ENCODE data around the gene TTLL7. TPM values are rescaled to one million over a fixed set of nuclear protein-coding genes. Genes with fewer than 3 reads are reported as not detected.

Gene TTLL7
- total RNA-seq, 1 experiment from 2014 or later = 2.0 TPM

- TF ChIP-seq, protein P1, sequence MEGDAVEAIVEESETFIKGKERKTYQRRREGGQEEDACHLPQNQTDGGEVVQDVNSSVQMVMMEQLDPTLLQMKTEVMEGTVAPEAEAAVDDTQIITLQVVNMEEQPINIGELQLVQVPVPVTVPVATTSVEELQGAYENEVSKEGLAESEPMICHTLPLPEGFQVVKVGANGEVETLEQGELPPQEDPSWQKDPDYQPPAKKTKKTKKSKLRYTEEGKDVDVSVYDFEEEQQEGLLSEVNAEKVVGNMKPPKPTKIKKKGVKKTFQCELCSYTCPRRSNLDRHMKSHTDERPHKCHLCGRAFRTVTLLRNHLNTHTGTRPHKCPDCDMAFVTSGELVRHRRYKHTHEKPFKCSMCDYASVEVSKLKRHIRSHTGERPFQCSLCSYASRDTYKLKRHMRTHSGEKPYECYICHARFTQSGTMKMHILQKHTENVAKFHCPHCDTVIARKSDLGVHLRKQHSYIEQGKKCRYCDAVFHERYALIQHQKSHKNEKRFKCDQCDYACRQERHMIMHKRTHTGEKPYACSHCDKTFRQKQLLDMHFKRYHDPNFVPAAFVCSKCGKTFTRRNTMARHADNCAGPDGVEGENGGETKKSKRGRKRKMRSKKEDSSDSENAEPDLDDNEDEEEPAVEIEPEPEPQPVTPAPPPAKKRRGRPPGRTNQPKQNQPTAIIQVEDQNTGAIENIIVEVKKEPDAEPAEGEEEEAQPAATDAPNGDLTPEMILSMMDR (IDR thresholded peaks at IDR 0.05; ENCODE audit: unreplicated experiment) = no peak
- BruUV-seq (replicated peaks) = no TSS peak
- H3K9me3 Mint-ChIP-seq (ENCODE audit: unreplicated experiment) = no peaks in the 10 kb centered on the region
- ChIA-PET POLR2A (no interaction called here), CTCF (interaction anchor here (0.6 kb wide), 1 partner anchor 294 kb away, joined by 3 read pairs; no protein-coding TSS in a partner anchor)
- intact Hi-C loops (cut with micrococcal nuclease) = no loop called here
- no peaks in the 10 kb centered on the region for H3K27me3 Mint-ChIP-seq (ENCODE audit: insufficient read depth, unreplicated experiment)
- no peaks in the 10 kb centered on the region for H3K4me1 Mint-ChIP-seq (ENCODE audit: insufficient read depth, unreplicated experiment)
- no peaks in the 10 kb centered on the region for H3K36me3 Mint-ChIP-seq (ENCODE audit: insufficient read depth, unreplicated experiment)
- H3K4me3 Mint-ChIP-seq (ENCODE audit: unreplicated experiment) = no peak overlapping the region
- DNase-seq (ENCODE audit: unreplicated experiment) = no peak
- H3K27ac Mint-ChIP-seq (ENCODE audit: low read depth, unreplicated experiment) = no peak overlapping the region
Observed at GRCh38 chr1:83828456-83828855, 170.5 kb downstream of the TTLL7 start.

DNA sequence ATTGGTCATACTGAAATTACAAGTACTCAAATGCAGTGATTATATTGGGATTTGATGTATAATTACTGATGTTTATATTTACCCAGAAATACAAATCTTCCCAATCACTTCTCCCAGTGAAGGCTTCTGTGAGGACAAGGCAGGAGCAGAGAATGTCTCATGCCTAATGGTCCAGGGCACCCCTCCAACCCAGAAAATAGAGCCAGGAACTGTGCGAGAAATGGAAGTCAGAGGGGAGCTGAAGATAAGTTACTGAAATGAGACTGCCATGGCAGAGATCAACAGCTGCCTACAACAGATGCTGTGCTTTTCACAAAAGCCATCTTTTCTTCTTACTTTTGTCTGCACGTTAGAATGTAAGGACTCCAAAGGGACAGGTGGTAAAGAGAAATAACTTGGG lies 171.2 kb downstream of the TTLL7 start:
- CTCF ChIA-PET = no interaction called here
- Mint-ChIP-seq H3K27me3 (ENCODE audit: insufficient read depth, unreplicated experiment) (no peaks in the 10 kb centered on the region), H3K4me1 (ENCODE audit: insufficient read depth, unreplicated experiment) (no peaks in the 10 kb centered on the region), H3K9me3 (ENCODE audit: unreplicated experiment) (no peaks in the 10 kb centered on the region), H3K36me3 (ENCODE audit: insufficient read depth, unreplicated experiment) (no peaks in the 10 kb centered on the region), H3K4me3 (ENCODE audit: unreplicated experiment) (no peak overlapping the region), H3K27ac (ENCODE audit: low read depth, unreplicated experiment) (no peak overlapping the region)
- no peak for DNase-seq (ENCODE audit: unreplicated experiment)
- no TSS peak for BruUV-seq (replicated peaks)
- TF ChIP-seq, protein P1 (IDR thresholded peaks at IDR 0.05; ENCODE audit: unreplicated experiment) = no peak
- POLR2A ChIA-PET = no interaction called here
- intact Hi-C loops (cut with micrococcal nuclease) = no loop called here

GRCh38 chr1:83822208-83822607 lies 176.7 kb downstream of the TTLL7 start:
- BruUV-seq (replicated peaks) = no TSS peak
- no peak overlapping the region for H3K27ac Mint-ChIP-seq (ENCODE audit: low read depth, unreplicated experiment)
- TF ChIP-seq, protein P1 (IDR thresholded peaks at IDR 0.05; ENCODE audit: unreplicated experiment) = no peak
- ChIA-PET POLR2A (no interaction called here), CTCF (interaction anchor here (0.7 kb wide), 1 partner anchor 40 kb away, joined by 5 read pairs; no protein-coding TSS in a partner anchor)
- H3K4me1 Mint-ChIP-seq (ENCODE audit: insufficient read depth, unreplicated experiment) = peaks cover 10% of the 10 kb centered on the region
- intact Hi-C loops (cut with micrococcal nuclease) = no loop called here
- no peaks in the 10 kb centered on the region for H3K36me3 Mint-ChIP-seq (ENCODE audit: insufficient read depth, unreplicated experiment)
- H3K27me3 Mint-ChIP-seq (ENCODE audit: insufficient read depth, unreplicated experiment) = no peaks in the 10 kb centered on the region
- DNase-seq (ENCODE audit: unreplicated experiment) = no peak
- H3K9me3 Mint-ChIP-seq (ENCODE audit: unreplicated experiment) = peaks cover 15% of the 10 kb centered on the region
- no peak overlapping the region for H3K4me3 Mint-ChIP-seq (ENCODE audit: unreplicated experiment)

DNA sequence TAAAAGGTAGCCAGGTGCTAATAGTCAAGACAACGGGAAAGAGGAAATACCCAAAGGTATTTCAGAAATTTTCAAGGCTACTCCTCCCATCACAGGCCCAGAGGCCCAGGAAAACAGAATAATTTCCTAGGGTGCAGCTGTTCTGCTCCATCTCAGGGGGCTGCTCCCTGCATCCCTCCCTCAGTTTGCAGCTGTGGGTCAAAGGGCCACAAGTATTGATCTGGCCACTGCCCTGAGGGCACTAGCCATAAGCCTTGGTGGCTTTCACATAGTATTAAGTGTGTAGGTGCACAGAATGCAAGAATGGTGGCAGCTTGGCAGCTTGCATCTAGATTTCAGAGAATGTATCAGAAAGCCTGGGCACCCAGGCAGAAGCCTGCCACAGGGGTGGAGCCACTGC lies 179.5 kb downstream of the TTLL7 start:
- intact Hi-C loops (cut with micrococcal nuclease) = no loop called here
- H3K36me3 Mint-ChIP-seq (ENCODE audit: insufficient read depth, unreplicated experiment) = no peaks in the 10 kb centered on the region
- no peak for DNase-seq (ENCODE audit: unreplicated experiment)
- H3K9me3 Mint-ChIP-seq (ENCODE audit: unreplicated experiment) = peaks cover 15% of the 10 kb centered on the region
- H3K4me3 Mint-ChIP-seq (ENCODE audit: unreplicated experiment) = no peak overlapping the region
- no TSS peak for BruUV-seq (replicated peaks)
- no peak overlapping the region for H3K27ac Mint-ChIP-seq (ENCODE audit: low read depth, unreplicated experiment)
- H3K4me1 Mint-ChIP-seq (ENCODE audit: insufficient read depth, unreplicated experiment) = peaks cover 21% of the 10 kb centered on the region
- TF ChIP-seq, protein P1 (IDR thresholded peaks at IDR 0.05; ENCODE audit: unreplicated experiment) = no peak
- no peaks in the 10 kb centered on the region for H3K27me3 Mint-ChIP-seq (ENCODE audit: insufficient read depth, unreplicated experiment)
- POLR2A ChIA-PET = no interaction called here
- CTCF ChIA-PET = interaction anchor here (1.0 kb wide), 1 partner anchor 14 kb away, joined by 3 read pairs; no protein-coding TSS in a partner anchor
